ENCODE data around the gene HNF4A.

Gene HNF4A

GRCh38 chr20:44394452-44394701 is 38.9 kb downstream of the HNF4A start:
- no peak for DNase-seq (ENCODE audit: low read depth in 2 of 2)
- no peak overlapping the region for H3K4me3 ChIP-seq (replicated peaks in 1 of 2; ENCODE audit: low read depth in 2 of 2, low read length in 2 of 2)
- no peak for TF ChIP-seq CTCF (IDR thresholded peaks at IDR 0.05; ENCODE audit: low read depth, low read length)

- no peak for TF ChIP-seq CTCF (IDR thresholded peaks at IDR 0.05; ENCODE audit: low read depth, low read length)
- DNase-seq (ENCODE audit: low read depth in 2 of 2), result peak in 1 of 2 donors; percentile 79
Observed at GRCh38 chr20:44394702-44395460, 39.4 kb downstream of the HNF4A start.

GRCh38 chr20:44395461-44396340 is 40.2 kb downstream of the HNF4A start:
- no peak for DNase-seq (ENCODE audit: low read depth in 2 of 2)
- TF ChIP-seq CTCF (IDR thresholded peaks at IDR 0.05; ENCODE audit: low read depth, low read length), result no peak
- H3K4me3 ChIP-seq (replicated peaks in 1 of 2; ENCODE audit: low read depth in 2 of 2, low read length in 2 of 2), result no peak overlapping the region

More at GRCh38 chr20:44394702-44395460, 39.4 kb downstream of the HNF4A start:
- no peak overlapping the region for H3K4me3 ChIP-seq (replicated peaks in 1 of 2; ENCODE audit: low read depth in 2 of 2, low read length in 2 of 2)

- H3K4me3 ChIP-seq (replicated peaks in 1 of 2; ENCODE audit: low read depth in 2 of 2, low read length in 2 of 2), result no peak overlapping the region
- no peak for TF ChIP-seq CTCF (IDR thresholded peaks at IDR 0.05; ENCODE audit: low read depth, low read length)
- DNase-seq (ENCODE audit: low read depth in 2 of 2), result no peak
Observed at GRCh38 chr20:44396369-44397130, 41.1 kb downstream of the HNF4A start.

- no peak overlapping the region for H3K4me3 ChIP-seq (replicated peaks in 1 of 2; ENCODE audit: low read depth in 2 of 2, low read length in 2 of 2)
- peak; percentile 78 to 91 for DNase-seq (ENCODE audit: low read depth in 2 of 2)
- no peak for TF ChIP-seq CTCF (IDR thresholded peaks at IDR 0.05; ENCODE audit: low read depth, low read length)
Observed at GRCh38 chr20:44398335-44398734, 42.8 kb downstream of the HNF4A start.

GRCh38 chr20:44399446-44399845 is 43.9 kb downstream of the HNF4A start:
- H3K4me3 ChIP-seq (replicated peaks in 1 of 2; ENCODE audit: low read depth in 2 of 2, low read length in 2 of 2), result no peak overlapping the region
- no peak for TF ChIP-seq CTCF (IDR thresholded peaks at IDR 0.05; ENCODE audit: low read depth, low read length)
- no peak for DNase-seq (ENCODE audit: low read depth in 2 of 2)

All from cardiac fibroblast (primary cell).